Activated CD8-positive, alpha-beta memory T cell treated with anti-CD3 and anti-CD28 coated beads for 1 hour (primary cell): ENCODE measurements around the gene FOSL2.
"Not testable (repeated sequence)": the region's sequence is repeated elsewhere in the genome, so short reads cannot be mapped to it uniquely, and the experiment has no call there.

ENCODE experiments used
- DNase-seq, 2 donors: peaks; one replicate each; pipeline ENCODE4 v3.0.0-alpha.2; 2020; ENCODE audit warnings: low read depth in 1 of 2; ENCODE audit errors: extremely low read depth in 1 of 2

Gene FOSL2

GRCh38 chr2:28371728-28372127 is 20.9 kb upstream of the FOSL2 start:
- DNase-seq, result not testable (repeated sequence)

- DNase-seq, result no peak
Observed at GRCh38 chr2:28373854-28374253, 18.8 kb upstream of the FOSL2 start.

- DNase-seq, result no peak
Observed at GRCh38 chr2:28374331-28374730, 18.3 kb upstream of the FOSL2 start.

- no peak for DNase-seq
Observed at GRCh38 chr2:28375236-28375635, 17.4 kb upstream of the FOSL2 start.

- DNase-seq, result no peak
Observed at GRCh38 chr2:28375742-28376631, 16.7 kb upstream of the FOSL2 start.

- no peak for DNase-seq
Observed at GRCh38 chr2:28377195-28377816, 15.4 kb upstream of the FOSL2 start.

- no peak for DNase-seq
Observed at GRCh38 chr2:28377984-28378678, 14.5 kb upstream of the FOSL2 start.

GRCh38 chr2:28378679-28379584 is 13.7 kb upstream of the FOSL2 start:
- no peak for DNase-seq

- DNase-seq, result no peak
Observed at GRCh38 chr2:28380219-28380618, 12.4 kb upstream of the FOSL2 start.

- no peak for DNase-seq
Observed at GRCh38 chr2:28381225-28382180, 11.2 kb upstream of the FOSL2 start.

- no peak for DNase-seq
Observed at GRCh38 chr2:28382755-28383154, 9.9 kb upstream of the FOSL2 start.

- no peak for DNase-seq
Observed at GRCh38 chr2:28387082-28387960, 5.3 kb upstream of the FOSL2 start.

- DNase-seq, result no peak
Observed at GRCh38 chr2:28389399-28390240, 3.0 kb upstream of the FOSL2 start.

GRCh38 chr2:28390241-28390745 is 2.4 kb upstream of the FOSL2 start:
- DNase-seq, result peak; percentile 66 to 90

- no peak for DNase-seq
Observed at GRCh38 chr2:28390746-28391563, 1.7 kb upstream of the FOSL2 start.

GRCh38 chr2:28391564-28392296 is 928 bp upstream of the FOSL2 start:
- peak; percentile 49 to 60 for DNase-seq
